HG03460 (cell line): ENCODE data around the gene NCAM1.
"Not testable (repeated sequence)": the region's sequence is repeated elsewhere in the genome, so short reads cannot be mapped to it uniquely, and the experiment has no call there.

ENCODE experiments used
- ATAC-seq: cut with Tn5 transposase; IDR thresholded peaks from one replicate; pipeline ENCODE4 v1.9.1; 2021; ENCODE audit not compliant: unreplicated experiment

The NCAM1 gene

DNA sequence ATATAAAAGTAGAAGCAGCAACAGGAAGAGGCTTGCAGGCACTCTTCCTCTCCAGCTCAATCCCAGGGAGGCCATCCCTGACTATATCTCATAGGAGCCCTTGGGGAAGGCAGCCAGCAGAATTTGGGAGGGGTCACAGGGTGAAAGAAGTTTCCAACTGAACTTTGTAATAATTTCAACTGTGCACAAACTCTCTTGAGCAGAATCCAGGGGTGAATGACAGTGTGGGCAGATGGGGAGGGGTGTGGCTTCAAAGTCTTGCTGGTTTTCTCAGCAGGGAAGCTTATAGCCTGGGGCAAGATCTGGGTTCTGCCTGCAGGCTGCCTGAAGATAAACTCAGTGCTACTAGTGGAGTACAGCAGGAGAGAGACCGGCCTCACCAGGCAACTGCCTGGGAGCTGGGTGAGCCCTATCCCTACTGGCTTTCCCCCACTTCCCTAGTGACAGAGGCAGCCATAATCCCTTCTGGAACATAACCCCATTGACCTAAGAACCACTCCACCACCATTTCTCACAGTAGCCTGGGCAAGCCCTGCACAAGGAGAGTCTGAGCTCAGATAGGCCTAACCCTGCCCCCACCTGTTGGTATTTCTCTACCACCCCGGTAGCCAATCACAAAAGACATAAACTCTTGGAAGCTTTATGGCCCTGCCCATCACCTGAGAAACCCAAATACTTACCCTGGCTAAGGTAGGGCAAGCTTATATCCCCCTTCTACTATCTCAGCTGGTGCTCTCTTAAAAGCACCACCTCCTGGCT lies 335.4 kb downstream of the NCAM1 start:
- no peak for ATAC-seq

DNA sequence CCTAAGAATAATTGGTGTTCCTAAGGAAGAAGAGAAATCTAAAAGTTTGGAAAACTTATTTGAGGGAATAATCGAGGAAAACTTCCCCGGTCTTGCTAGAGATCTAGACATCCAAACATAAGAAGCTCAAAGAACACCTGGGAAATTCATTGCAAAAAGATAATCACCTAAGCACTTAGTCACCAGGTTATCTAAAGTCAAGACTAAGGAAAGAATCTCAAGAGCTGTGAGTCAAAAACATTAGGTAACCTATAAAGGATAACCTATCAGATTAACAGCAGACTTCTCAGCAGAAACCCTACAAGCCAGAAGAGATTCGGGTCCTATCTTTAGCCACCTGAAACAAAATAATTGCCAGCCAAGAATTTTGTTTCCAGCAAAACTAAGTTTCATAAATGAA lies 337.3 kb downstream of the NCAM1 start:
- ATAC-seq, result not testable (repeated sequence)

GRCh38 chr11:113304916-113305315 lies 343.7 kb downstream of the NCAM1 start:
- no peak for ATAC-seq

DNA sequence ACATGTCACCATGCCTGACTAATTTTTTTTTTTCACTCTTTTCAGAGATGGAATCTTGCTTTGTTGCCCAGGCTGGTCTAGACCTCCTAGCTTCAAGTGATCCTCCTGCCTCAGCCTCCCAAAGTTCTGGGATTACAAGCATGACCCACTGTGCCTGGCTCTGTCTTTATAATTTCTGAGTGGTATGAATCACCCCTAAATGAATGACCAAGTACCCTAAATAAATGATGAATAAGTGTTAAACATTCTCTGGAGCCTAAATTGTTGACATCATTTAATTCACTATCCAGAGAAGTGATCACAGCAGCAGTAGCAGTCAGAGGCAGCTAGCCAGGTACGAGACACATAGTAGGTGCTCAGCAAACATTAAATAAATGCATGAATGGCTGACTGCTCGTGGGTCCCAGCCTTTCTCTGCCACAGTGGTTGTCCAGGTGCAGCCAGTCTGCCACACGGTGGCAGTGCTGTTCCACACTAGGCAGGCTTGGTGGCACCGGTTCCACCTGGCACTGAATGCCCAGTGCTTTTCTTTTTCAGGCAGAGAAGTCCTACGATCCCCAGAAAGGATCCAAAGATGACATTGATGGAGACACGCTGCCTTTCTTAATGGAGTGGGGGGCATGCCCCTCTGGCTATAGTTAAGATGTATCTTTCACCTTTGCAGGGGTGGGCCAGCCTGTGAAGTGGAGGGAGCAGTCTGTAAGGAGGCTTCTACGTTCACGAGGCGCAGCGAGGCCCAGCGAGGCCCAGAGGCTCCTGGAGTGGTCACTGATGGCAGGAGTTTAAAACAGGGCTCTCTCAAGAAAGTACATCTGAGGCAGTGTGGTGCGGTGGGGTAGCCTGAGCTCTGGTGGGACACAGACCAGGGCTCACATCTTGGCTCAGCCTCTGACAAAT lies 344.5 kb downstream of the NCAM1 start:
- peak; percentile 77 for ATAC-seq

DNA sequence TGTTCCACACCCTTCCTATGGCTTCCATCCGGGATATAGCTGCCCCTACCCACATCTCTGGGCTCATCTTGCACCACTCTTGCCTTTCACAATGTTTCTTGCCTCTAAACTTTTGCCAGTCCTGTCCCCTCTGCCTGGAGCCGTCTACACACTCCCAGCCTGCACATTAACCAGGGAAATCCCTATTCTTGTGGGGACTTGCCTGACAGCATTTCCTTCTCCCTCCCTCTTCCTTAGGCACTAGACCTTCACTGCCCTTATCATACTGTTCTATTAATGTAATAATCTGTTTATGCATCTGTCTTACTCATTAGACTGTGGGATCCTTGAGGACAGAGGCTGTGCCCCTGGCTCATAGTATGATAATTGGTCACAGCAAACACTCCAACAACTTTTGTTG lies 347.4 kb downstream of the NCAM1 start:
- ATAC-seq, result no peak

GRCh38 chr11:113311536-113311935 lies 350.3 kb downstream of the NCAM1 start:
- no peak for ATAC-seq

- no peak for ATAC-seq
Observed at GRCh38 chr11:113313601-113314000, 352.4 kb downstream of the NCAM1 start.

- ATAC-seq, result no peak
Observed at GRCh38 chr11:113314065-113314388, 352.8 kb downstream of the NCAM1 start.

DNA sequence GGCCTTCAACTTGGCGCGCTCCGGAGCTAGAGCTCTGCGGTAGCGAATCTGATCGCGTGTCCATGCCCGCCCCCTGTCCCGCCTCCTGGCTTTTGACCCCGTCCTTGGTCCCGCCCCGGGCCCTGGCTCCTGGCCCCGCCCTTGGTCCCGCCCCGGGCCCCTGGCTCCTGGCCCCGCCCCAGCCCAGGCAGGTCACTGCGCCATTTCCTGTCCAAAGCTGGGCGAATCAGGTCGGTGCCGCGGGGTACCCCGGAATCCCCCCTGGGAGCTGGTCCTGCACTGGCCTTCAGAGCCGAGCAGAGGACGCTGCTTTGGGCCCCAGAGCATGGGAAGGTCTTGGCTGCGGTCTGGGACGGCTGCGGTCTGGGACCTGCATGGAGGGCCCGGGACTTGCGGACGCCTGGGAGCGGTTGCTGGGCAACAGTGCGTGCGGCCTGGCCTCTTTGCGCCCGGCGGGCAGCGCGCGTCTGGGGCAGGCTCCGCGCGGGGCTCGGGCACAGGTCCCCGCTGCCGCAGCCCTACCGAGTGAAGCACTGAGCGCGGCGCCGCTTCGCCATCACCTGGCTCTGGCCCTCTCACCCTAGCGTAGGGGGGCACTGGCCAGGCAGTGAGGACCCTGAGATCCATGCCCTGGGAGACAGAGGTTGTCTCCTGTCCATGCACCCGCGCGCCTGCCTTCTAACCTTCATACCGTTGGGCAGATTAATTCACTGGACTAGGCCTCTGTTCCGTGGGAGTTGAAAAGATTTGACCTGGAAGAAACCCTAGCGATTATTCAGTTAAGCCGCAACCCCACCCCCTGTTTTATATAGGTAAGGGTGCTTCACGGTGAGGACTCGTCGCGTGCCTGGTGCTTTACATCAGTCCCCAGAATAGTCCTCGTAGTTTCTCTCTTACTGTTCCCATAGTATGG lies 353.4 kb downstream of the NCAM1 start, which contains the start of gene TTC12:
Gene TTC12, plus strand, starts transcription at position 195 of the 913 bp plus-strand sequence. CDS start 1,675 bp downstream, outside the sequence.
- peak; percentile 98 for ATAC-seq

GRCh38 chr11:113315811-113316210 lies 354.6 kb downstream of the NCAM1 start:
- ATAC-seq, result no peak

DNA sequence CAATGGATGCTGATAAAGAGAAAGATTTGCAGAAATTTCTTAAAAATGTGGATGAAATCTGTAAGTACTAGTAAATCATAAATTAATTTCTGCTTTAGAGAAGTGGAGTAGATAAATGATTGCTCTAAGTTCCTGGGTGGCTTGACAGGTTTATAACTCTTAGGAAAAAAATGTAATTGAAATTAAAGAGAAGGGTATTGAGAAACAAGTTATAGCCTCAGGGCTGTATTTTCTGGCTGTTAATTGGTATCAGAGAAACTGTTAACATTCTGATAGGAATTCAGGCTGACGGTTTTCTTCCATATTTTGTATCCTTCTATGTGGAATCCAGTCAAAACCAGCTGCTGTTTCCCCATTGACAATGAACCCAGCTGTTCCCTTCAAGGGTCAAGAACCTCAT lies 355.0 kb downstream of the NCAM1 start:
- ATAC-seq, result no peak

GRCh38 chr11:113317339-113317738 lies 356.1 kb downstream of the NCAM1 start:
- ATAC-seq, result no peak

DNA sequence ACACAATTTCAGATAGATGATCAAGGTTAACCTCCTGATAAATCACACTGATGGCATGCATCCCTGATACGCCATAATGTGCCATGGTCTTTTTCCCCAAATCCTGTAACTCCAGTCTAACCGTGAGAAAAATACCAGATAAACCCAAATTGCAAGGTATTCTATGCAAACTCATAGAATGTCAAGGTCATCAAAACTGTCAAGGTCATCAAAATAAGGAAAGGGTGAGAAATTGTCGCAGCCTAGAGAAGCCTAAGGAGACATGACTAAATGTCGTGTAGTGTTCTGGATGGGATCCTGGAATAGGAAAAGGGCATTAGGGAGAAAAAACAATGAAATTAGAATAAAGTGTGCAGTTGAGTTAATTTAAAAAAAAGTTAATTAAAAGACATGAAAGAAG lies 357.9 kb downstream of the NCAM1 start:
- ATAC-seq, result no peak

DNA sequence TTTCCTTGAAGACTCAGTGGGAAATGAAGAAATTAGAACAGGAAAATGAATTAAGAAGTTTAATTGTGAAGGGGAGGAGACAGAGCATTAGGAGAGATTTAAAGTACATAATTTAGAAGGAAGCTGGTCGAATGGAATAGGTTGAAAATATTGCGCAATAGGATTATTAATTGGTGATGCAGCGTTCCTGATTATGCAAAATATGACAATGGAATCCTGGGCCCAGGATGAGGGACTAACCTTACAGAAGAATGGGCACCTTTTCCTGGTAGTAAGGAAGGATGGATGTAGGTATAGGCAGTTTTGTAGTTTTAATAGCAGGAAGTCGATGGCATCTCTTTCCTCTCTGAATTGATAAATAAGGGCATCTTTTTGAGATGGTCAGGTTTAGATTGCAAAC lies 360.9 kb downstream of the NCAM1 start:
- no peak for ATAC-seq

GRCh38 chr11:113324250-113324649 lies 363.0 kb downstream of the NCAM1 start:
- ATAC-seq, result no peak
